K562 (cell line): ENCODE results near the gene USP4. TPM values are rescaled to one million over a fixed set of nuclear protein-coding genes. Genes with fewer than 3 reads are reported as not detected.

Experiments
- CCNT2 ChIP-seq: IDR thresholded peaks from 2 replicates; pipeline ENCODE4 v1.6.1; 2011; ENCODE audit warnings: borderline replicate concordance, low read depth, mild to moderate bottlenecking, moderate library complexity, mixed read lengths, low read length; ENCODE audit not compliant: insufficient read length; ENCODE audit errors: extremely low read depth
- MEF2D ChIP-seq: conservative IDR thresholded peaks from 2 replicates; pipeline ENCODE4 v1.6.1; 2016; ENCODE audit warnings: low read depth, missing genetic modification characterization, missing compliant biosample characterization
- MYNN ChIP-seq, 2 experiments: sonication (generic); formaldehyde crosslinking in 1 of 2; IDR thresholded peaks; 2 replicates each; pipeline versions ENCODE4 v1.5.0 to v1.6.1; 2016 to 2020; ENCODE audit warnings: antibody characterized with exemption in 1 of 2, missing genetic modification reagents in 1 of 2
- RBM25 ChIP-seq: fragments of 200-400 bp; formaldehyde crosslinking; IDR thresholded peaks from 2 replicates; pipeline ENCODE4 v1.6.1; 2018; ENCODE audit warnings: low read length, low read depth, moderate library complexity; ENCODE audit not compliant: severe bottlenecking
- RCOR1 ChIP-seq, 2 experiments: IDR thresholded peaks; 2 replicates each; pipeline ENCODE4 v1.6.1; 2012; ENCODE audit warnings: low read depth in 2 of 2, low read length in 2 of 2, borderline replicate concordance in 1 of 2, improper control_type of control experiment in 1 of 2
- SUPT5H ChIP-seq: fragments of 450-650 bp; IDR thresholded peaks from 2 replicates; pipeline ENCODE4 v1.6.1; 2016
- TAL1 ChIP-seq: fragments of 450-650 bp; IDR thresholded peaks from 2 replicates; pipeline ENCODE4 v1.6.1; 2016; ENCODE audit warnings: mild to moderate bottlenecking
- TGIF2 ChIP-seq: sonication (generic); formaldehyde crosslinking; IDR thresholded peaks from 2 replicates; pipeline ENCODE4 v1.8.1; 2022; ENCODE audit warnings: mild to moderate bottlenecking, missing genetic modification reagents, moderate library complexity
- ZNF121 ChIP-seq: sonication (generic); formaldehyde crosslinking; conservative IDR thresholded peaks from 2 replicates; pipeline ENCODE4 v1.8.0; 2022; ENCODE audit warnings: missing genetic modification reagents
- ZNF263 ChIP-seq: sonication (generic); formaldehyde crosslinking; IDR thresholded peaks from 2 replicates; pipeline ENCODE4 v1.8.0; 2022; ENCODE audit warnings: mild to moderate bottlenecking, missing genetic modification reagents, borderline replicate concordance
- polyA plus RNA-seq, 8 experiments: library from polyadenylated mRNA; depleted of rRNA in 4 of 8; stranded (reverse) in 5 of 8; unstranded in 3 of 8; fragments of >200 nt; fragmentation: Nextera tagmentation in 2 of 8; fragmentation: Illumina TruSeq in 1 of 8; extraction: Ambion mirVana in 2 of 8; extraction: Trizol in 1 of 8; gene quantifications; 2 replicates each; pipeline versions ENCODE4 v1.2.1 to v1.2.3, GENCODE V29; 2011 to 2014; ENCODE audit warnings: inconsistent platforms in 1 of 8, missing spikeins in 1 of 8
- total RNA-seq, 7 experiments: library from RNA; depleted of rRNA in 6 of 7; stranded (reverse); fragments of >200 nt in 6 of 7; fragmentation: Illumina TruSeq in 2 of 7; extraction: Trizol in 2 of 7; gene quantifications; 2 replicates each; pipeline versions ENCODE4 v1.2.1 to v1.2.3, GENCODE V29; 2011 to 2021; ENCODE audit warnings: low replicate concordance in 1 of 7
- TF ChIP-seq, protein P1 (sequence below): sonication (generic); formaldehyde crosslinking; IDR thresholded peaks from 2 replicates; pipeline ENCODE4 v1.8.0; 2022; ENCODE audit warnings: missing genetic modification reagents, mild to moderate bottlenecking, borderline replicate concordance
- TF ChIP-seq, protein P2 (sequence below): sonication (generic); formaldehyde crosslinking; IDR thresholded peaks from 2 replicates; pipeline ENCODE4 v1.8.0; 2022; ENCODE audit warnings: missing genetic modification reagents, mild to moderate bottlenecking, moderate library complexity, borderline replicate concordance
- TF ChIP-seq, protein P3 (sequence below), 3 experiments: IDR thresholded peaks in 2 of 3; conservative IDR thresholded peaks in 1 of 3; 2 replicates each; pipeline ENCODE4 v1.5.1; 2011 to 2012; ENCODE audit warnings: low read length in 3 of 3, mild to moderate bottlenecking in 3 of 3, control low read depth in 2 of 3, improper control_type of control experiment in 1 of 3, inconsistent platforms in 1 of 3, low read depth in 1 of 3, mixed read lengths in 1 of 3, moderate library complexity in 1 of 3; ENCODE audit not compliant: insufficient read depth in 2 of 3
- TF ChIP-seq, protein P4 (sequence below): fragments of 250-450 bp; sonication (Bioruptor Pico); IDR thresholded peaks from 2 replicates; pipeline ENCODE4 v1.4.0; 2020; ENCODE audit warnings: mild to moderate bottlenecking, moderate library complexity, borderline replicate concordance
- TF ChIP-seq, protein P5 (sequence below): fragments of 450-650 bp; formaldehyde crosslinking; IDR thresholded peaks from 2 replicates; pipeline ENCODE4 v1.4.0; 2020; ENCODE audit warnings: mild to moderate bottlenecking

The USP4 gene
- total and polyA plus RNA-seq, 9 of the 15 experiments (the other 6 are each of a cell fraction or from before 2014, with no cell fraction given) = 11.8 to 40.4 (median 22.9) TPM

DNA sequence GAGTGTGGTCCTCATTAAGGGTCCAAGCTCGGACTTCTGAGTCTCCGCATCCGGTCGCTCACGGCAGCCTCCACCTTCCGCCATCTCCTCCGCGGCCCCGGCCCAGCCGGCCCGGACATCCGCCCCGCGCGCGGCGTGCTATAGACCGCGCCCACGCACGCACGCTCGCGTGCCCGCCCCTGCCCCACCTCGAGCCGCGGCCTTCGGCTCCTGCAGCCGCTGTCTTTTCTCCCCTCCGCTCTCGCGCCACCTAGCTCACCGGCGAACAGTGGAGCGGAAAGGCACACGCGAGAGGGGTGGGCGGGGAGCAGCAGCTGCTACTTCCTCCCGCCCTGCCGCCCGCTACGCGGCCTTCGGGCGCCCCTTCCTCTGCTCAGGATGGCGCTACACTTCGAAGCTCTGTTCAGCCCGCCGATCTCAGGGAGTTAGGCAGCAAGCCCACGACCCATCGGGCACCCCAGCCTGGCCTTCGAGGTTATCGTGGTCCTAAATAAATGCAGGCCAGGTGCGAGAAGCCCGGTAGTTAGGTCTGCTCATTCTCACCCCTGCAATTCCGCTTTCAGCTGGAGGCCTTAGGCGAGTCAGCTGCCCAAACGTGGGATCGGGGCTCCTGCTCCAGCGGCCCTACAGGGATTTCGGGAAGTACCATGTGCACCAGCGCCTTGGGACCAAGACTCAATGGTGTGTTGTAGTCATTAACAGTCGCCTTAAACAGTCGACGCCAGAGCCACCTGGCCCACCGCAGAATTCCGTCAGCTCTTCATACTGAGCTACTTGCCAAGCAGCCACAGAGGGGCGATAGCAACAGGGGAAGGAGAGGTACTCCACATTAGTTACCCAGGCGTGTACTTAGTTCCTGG lies at the start of gene USP4 (continued):
- TF ChIP-seq, protein P1, sequence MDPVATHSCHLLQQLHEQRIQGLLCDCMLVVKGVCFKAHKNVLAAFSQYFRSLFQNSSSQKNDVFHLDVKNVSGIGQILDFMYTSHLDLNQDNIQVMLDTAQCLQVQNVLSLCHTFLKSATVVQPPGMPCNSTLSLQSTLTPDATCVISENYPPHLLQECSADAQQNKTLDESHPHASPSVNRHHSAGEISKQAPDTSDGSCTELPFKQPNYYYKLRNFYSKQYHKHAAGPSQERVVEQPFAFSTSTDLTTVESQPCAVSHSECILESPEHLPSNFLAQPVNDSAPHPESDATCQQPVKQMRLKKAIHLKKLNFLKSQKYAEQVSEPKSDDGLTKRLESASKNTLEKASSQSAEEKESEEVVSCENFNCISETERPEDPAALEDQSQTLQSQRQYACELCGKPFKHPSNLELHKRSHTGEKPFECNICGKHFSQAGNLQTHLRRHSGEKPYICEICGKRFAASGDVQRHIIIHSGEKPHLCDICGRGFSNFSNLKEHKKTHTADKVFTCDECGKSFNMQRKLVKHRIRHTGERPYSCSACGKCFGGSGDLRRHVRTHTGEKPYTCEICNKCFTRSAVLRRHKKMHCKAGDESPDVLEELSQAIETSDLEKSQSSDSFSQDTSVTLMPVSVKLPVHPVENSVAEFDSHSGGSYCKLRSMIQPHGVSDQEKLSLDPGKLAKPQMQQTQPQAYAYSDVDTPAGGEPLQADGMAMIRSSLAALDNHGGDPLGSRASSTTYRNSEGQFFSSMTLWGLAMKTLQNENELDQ (CRISPR knock-in tag) = 0 out of 2 replicates have a peak, but pooled peaks have one; percentile 51
- TF ChIP-seq, protein P2, sequence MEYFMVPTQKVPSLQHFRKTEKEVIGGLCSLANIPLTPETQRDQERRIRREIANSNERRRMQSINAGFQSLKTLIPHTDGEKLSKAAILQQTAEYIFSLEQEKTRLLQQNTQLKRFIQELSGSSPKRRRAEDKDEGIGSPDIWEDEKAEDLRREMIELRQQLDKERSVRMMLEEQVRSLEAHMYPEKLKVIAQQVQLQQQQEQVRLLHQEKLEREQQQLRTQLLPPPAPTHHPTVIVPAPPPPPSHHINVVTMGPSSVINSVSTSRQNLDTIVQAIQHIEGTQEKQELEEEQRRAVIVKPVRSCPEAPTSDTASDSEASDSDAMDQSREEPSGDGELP (CRISPR knock-in tag) = peak; percentile 97
- TF ChIP-seq MYNN (IDR thresholded peaks at IDR 0.05) (no peak), MYNN (CRISPR knock-in tag; IDR thresholded peaks at IDR 0.05) (no peak), RCOR1 (IDR thresholded peaks at IDR 0.05; ENCODE audit: borderline replicate concordance in 1 of 2, low read depth in 2 of 2, low read length in 2 of 2) (peak in 1 of 2 experiments; percentile 50; a peak in 1 of 4 replicates), TGIF2 (no peak), MEF2D (no peak), ZNF121 (no peak), TAL1 (no peak), ZNF263 (peak; percentile 48; the same call in 1 of the 2 replicates), SUPT5H (peak; percentile 69), RBM25 (no peak), CCNT2 (peak; percentile 87)
- TF ChIP-seq, protein P3, sequence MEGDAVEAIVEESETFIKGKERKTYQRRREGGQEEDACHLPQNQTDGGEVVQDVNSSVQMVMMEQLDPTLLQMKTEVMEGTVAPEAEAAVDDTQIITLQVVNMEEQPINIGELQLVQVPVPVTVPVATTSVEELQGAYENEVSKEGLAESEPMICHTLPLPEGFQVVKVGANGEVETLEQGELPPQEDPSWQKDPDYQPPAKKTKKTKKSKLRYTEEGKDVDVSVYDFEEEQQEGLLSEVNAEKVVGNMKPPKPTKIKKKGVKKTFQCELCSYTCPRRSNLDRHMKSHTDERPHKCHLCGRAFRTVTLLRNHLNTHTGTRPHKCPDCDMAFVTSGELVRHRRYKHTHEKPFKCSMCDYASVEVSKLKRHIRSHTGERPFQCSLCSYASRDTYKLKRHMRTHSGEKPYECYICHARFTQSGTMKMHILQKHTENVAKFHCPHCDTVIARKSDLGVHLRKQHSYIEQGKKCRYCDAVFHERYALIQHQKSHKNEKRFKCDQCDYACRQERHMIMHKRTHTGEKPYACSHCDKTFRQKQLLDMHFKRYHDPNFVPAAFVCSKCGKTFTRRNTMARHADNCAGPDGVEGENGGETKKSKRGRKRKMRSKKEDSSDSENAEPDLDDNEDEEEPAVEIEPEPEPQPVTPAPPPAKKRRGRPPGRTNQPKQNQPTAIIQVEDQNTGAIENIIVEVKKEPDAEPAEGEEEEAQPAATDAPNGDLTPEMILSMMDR (IDR thresholded peaks at IDR 0.05 in 2 of 3, conservative IDR thresholded peaks at IDR 0.05 in 1 of 3; ENCODE audit: insufficient read depth in 2 of 3, low read depth in 1 of 3, low read length in 3 of 3) = peak; percentile 62 to 75 (median 69)
- TF ChIP-seq, protein P4, sequence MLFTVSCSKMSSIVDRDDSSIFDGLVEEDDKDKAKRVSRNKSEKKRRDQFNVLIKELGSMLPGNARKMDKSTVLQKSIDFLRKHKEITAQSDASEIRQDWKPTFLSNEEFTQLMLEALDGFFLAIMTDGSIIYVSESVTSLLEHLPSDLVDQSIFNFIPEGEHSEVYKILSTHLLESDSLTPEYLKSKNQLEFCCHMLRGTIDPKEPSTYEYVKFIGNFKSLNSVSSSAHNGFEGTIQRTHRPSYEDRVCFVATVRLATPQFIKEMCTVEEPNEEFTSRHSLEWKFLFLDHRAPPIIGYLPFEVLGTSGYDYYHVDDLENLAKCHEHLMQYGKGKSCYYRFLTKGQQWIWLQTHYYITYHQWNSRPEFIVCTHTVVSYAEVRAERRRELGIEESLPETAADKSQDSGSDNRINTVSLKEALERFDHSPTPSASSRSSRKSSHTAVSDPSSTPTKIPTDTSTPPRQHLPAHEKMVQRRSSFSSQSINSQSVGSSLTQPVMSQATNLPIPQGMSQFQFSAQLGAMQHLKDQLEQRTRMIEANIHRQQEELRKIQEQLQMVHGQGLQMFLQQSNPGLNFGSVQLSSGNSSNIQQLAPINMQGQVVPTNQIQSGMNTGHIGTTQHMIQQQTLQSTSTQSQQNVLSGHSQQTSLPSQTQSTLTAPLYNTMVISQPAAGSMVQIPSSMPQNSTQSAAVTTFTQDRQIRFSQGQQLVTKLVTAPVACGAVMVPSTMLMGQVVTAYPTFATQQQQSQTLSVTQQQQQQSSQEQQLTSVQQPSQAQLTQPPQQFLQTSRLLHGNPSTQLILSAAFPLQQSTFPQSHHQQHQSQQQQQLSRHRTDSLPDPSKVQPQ = no peak
- TF ChIP-seq, protein P5, sequence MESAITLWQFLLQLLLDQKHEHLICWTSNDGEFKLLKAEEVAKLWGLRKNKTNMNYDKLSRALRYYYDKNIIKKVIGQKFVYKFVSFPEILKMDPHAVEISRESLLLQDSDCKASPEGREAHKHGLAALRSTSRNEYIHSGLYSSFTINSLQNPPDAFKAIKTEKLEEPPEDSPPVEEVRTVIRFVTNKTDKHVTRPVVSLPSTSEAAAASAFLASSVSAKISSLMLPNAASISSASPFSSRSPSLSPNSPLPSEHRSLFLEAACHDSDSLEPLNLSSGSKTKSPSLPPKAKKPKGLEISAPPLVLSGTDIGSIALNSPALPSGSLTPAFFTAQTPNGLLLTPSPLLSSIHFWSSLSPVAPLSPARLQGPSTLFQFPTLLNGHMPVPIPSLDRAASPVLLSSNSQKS = no peak
